Skeletal muscle cell (primary cell): ENCODE data around the gene SGCD.

Source experiments
- DNase-seq: peaks from one replicate; pipeline ENCODE4 v3.0.0-alpha.2; 2010; ENCODE audit warnings: low read depth
- H3K4me3 ChIP-seq: 2 replicates; pipeline ENCODE4 v1.5.1; 2011; ENCODE audit warnings: low read depth, mild to moderate bottlenecking, control low read depth, low read length, moderate library complexity

SGCD gene

DNA sequence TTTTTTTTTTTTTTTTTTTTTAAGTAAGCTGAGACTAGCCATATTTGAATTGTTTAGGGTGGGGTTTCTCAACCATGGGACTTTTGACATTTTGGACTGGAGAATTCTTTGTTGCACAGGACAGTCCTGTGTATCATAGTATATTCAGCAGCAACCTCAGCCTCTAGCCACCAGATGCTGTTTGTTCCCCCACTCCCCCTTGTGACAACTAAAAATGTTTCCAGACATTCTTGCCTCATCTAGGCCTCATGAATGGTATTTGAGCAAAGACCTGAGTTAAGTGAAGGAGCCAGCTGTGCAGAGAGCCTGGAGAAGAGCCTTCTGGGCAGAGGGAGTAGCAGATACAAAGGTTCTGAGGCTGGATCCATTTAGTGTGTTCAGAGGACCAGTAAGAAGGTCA is 155.9 kb downstream of the SGCD start:
- H3K4me3 ChIP-seq = no peak overlapping the region
- no peak for DNase-seq

DNA sequence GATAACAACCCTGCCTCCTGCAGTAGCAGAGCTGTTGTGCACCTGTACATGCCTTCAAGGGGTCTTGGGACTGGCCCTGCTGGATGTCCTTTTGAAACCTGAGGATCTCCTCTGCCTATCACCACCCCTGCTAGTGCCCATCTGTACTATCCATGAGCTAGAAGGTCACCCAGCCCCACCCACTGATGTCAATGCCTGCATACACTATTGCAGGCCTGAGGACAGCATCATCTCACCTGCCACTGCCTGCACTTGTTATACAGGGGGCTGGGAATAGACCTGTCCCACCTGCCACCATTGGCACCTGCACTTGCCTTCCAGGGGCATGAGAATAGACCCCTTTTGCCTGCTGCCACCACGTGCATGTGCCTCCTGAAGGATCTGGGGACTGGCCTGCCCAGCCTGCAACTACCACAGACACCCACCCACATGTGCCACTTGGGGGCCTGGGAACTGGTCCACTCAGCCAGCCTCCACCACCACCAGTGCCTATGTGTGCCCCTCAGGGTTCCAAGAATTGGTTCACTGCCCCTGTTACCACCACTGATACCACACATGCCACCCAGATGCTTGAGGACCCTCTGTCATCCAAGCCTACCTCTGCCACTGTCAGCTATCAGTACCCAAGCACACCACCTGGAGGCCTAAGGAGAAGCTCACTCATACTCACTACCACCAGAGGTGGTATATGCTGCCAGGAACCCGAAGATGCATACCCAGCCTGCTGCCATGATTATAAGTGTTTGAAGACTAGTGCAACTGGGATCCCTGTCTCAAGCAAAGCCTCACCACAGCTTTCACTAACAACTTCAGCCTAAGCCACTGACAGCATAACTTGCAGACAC is 159.7 kb downstream of the SGCD start:
- H3K4me3 ChIP-seq = no peak overlapping the region
- no peak for DNase-seq

DNA sequence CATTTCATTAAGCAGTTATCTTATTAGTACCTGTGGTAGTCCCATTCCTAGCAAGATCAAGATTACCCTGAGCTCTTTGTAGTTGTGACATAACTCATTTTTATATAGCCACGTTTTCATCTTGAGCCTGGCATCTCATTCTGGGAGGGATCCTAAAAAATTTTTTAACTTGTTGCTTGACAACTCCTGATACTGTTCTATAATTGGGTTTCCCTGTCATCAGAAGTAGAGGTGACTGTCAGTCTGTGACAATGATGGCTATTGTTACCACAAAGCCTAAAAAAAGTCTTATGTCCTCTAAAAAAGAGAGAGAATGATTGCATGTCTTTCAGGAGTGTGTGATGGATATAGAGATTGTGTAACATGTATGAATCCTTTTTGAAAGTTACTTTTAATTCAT is 164.8 kb downstream of the SGCD start:
- no peak overlapping the region for H3K4me3 ChIP-seq
- no peak for DNase-seq

DNA sequence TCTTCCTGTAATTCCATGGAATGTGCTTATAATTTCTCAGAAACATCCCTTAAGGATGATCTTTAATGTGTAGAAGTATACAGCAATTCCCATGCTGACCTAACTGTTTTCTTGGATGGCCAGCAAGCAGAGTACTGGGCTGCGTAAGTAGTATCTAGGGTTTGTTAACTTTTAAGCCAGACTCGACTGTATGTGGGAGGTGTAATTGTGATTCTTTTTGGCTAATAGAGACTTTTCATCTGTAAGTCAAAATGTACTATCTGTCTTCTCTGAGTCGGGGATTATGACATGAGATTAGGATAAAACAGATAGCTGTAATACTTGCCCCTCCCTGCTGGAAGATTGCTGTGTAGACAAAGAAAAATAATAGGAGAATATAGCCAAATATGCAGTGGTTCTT is 169.3 kb downstream of the SGCD start:
- H3K4me3 ChIP-seq = no peak overlapping the region
- DNase-seq = no peak

DNA sequence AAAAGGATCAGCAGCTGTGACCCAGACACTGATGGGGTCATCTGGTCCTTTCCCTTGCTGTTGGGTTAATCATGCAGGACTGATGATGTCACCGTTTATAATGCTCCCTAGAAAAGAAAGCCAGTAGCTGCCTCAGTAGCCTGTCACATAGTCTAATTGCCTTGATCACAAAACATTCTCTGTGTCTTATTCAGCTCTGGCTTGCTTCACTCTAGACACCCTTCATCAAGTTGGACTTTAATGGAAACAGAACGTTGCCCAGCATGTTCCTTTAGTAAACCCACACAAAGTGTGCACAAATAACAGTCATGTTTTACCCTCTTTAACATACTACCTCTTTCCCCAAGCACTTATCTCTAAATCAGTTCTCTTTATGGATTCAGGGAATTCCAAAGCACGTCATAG is 170.8 kb downstream of the SGCD start:
- no peak overlapping the region for H3K4me3 ChIP-seq
- no peak for DNase-seq

DNA sequence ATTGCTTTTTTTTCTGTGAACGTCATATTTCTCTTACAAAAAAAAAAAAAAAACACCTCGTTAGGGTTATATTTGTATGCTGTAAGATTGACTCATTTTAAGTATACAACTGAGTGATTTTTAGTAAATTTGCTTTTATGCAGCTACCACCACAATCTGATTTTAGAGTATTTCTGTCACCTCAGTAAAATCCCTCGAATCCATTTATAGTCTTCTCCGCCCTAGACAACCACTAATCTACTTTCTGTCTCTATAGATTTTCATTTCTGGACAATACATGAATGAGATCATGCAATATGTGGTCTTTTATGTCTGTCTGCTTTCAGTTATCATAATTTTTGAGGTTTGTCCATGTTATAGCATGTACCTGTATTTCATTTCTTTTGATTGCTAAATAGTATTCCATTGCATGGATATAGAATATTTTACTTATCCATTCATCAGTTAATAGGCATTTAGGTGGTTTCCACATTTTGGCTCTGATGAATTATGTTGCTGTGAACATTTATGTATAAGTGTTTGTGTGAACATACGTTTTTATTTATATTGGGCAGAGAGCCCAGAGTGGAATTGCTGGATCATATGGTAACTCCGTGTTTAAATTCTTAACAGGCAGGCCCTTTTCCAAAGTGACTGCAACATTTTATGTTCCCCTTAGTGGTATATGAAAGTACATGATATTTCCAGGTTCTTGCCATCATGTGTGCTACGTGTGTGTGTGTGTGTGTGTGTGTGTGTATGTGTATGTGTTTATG is 171.4 kb downstream of the SGCD start:
- no peak for DNase-seq
- H3K4me3 ChIP-seq = no peak overlapping the region

DNA sequence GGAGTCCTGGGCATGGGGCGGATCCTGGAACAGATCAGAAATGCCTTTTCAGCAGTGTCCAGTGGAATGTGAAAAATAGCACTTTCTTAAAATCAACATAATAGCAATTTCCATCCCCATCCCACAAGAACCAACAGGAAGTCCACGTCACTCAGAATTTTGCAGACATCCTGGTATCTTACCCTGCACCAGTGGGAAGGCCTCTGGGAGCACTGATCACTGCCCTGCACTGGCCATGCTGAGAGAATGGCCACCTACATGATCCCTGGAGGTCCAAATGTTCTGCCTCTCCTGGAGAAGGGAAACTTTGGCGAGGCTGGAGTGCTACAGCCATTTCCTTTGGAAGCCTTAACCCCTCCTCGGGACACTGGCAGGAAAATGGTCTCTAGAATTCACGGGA is 173.8 kb downstream of the SGCD start:
- DNase-seq = no peak
- H3K4me3 ChIP-seq = no peak overlapping the region

DNA sequence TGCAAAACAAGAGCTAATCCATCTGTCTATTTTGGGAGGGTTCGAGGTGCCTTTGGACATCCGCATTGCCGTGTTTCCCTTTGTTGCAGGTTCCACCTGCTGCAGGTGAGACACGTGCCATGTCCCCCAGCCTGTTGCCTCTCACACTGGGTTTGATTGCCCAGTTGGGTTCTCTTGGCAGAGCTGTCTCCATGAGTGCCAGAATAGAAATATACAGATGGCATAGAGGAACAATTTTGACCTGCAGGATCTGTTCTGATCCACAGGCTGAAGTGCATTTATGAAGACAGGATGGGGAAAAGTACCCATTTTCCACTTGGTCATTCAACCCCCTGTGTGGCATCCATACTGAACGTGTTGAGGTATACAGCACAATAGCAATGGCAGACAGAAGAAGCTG is 178.1 kb downstream of the SGCD start:
- no peak for DNase-seq
- H3K4me3 ChIP-seq = no peak overlapping the region

DNA sequence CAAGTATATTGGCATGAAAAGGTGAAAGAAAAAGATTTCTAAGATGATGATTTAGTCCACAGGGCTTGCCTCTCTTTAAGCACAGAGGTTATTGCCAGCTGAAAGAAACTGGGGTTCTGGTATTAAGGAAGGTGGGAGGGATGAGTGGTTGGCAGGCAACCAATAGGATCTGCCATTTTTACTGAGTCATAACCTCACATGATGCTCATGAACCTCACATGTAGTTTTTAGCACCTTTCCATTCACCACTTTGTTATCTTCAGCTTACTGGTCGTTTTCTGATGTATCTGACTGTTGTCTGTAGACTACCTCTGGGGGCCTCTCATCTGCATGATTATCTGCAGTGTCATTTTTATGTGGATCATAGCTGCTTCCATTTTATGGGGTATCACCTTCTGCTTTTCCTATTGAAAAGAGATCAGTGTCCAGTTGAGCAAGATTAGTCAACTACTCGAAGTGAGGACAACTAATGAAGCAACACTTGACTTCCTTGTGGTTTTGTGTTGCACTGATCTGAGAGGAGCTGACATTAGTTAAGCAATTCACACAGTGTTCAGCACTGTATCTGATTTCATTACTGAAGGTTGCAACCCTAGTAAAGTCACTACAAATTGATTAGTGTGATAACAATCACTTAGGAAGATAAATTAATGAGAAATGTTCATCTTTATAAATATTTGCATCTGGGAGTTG is 186.3 kb downstream of the SGCD start:
- no peak overlapping the region for H3K4me3 ChIP-seq

DNA sequence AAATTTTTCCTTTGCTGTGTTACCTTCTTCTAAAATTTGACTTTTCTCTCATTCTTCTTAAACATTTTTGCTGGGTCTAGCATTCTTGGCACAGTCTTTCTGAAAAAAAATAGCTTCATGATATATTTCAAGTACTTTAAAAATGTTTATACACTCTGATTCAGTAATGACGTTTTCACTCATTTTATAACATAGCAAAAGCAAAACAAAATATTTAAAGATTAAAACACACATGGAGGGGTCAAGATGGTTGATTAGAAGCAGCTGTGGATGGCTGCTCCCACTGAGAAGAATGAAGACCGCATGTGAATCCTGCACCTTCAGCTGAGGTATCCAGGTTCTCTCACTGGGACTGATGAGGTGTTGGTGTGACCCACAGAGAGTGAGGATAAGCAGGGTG is 188.2 kb downstream of the SGCD start:
- DNase-seq = no peak
- H3K4me3 ChIP-seq = no peak overlapping the region

More for the DNA sequence above, 186.3 kb downstream of the SGCD start:
- DNase-seq = no peak

DNA sequence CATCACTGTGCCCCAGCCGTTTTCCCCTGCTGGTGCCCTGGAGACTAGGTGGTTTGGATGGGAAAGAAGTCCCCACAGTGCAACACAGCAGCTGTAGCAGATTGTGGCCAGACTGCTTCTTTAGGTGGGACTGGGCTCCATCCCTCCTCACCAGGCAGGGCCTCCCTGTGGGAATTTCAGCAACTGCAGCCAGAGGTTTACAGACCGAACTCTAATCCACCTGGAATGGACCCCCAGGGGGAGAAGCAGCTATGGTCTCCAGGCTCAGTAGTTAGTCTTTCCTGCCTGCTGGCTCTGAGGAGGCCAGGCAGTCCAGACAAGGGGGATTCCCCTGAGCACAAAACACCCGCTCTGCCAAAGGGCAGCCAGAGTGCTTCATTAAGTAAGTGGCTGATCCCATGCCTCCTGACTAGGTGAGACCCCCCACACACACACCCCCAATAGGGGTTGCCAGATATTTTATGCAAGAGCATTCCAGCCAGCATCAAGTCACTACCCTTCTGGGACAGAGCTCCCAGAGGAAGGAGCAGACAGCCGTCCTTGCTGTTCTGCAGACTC is 188.9 kb downstream of the SGCD start:
- no peak for DNase-seq
- H3K4me3 ChIP-seq = no peak overlapping the region

DNA sequence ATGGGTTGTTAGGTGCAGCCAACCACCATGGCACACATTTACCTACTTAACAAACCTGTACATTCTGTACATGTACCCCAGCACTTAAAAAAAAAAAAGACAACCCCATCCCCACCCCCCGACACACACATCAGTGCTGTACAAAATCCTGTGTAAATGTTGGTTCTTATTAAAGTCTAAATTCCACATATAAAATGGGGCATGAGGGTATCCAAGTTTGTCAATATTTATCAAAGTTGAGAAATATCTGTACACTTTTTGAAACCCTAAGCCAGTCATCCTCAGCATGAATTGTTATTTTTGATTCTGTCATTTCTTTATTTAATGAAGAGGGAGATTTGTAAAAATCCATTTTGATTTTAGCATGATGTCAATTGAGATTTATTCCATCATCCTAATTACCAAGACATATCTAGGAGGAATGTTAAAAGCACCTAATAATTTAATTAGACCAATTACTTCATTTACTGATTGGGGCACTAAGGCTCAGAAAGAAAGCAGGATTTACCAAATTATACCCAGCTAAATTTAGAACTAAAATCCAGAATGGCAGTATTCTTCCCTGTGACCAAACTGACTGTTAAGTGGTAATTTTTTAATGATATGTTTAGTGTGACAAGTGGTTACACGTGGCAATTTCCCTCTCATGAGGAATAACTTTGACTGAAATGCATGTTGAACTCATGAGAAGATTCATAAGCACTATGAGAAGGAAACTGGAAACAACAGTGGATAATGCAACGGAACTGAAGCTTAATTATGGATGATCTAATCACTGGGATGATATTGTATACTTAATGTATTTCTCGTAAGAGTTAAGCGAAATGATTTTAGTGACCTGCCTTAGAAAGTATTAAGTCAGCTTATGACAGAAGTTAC is 195.9 kb downstream of the SGCD start:
- no peak for DNase-seq
- H3K4me3 ChIP-seq = no peak overlapping the region

DNA sequence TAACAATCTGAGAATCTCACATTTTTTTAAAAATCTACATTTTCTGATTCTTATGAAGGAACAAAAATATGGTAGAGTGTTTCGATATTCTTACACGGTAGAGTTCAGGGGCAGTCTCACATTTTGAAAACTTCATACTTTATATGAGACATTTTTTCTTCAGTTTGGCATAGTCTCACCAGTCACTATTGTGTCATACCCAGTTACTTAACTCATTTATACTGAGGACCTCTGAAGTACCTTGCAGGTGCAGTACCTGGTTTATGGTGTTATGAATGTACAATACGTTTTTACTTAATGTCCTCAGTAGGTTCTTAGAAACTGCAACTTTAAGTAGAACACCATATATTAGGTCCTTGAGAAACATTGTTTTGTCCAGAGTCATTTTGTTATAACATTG is 196.6 kb downstream of the SGCD start:
- no peak for DNase-seq
- H3K4me3 ChIP-seq = no peak overlapping the region

DNA sequence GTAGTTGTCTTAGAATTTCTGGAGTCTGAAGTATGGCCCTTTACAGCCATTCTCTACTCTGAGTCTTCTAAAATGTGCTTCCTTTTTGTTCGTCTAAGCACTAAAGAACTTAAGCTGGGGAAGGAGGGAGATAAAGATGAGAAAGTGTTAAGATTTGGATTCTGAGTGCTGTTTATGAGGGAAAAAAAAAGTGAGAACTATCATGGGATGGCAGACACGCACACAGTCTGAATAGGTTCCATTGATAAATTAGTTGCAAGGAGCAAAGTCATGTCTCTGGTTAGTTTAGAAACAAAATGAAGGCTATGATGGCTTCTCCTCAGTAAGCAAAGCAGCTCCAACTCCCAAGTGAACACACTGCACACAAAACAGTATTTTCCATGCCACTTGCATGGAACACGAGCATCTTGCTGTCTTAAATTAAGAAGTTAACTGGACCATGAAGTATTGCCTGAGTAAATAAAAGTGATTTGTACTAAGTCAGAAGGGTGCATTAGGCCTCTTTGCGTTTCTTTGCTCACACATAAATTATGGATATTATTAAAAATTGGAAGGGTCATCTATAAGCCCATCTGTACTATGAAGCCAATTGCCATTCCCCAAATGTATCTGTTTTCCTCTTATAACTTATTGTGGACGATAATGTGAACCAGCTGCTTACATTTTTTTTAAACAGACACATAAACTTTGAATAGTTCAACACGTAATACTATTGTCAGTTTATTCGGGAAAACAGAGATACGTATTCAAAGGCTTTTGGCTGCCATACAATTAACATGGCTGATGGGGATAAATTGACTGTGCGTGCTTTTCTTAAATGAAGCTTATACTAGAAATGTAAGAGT is 199.3 kb downstream of the SGCD start:
- no peak for DNase-seq
- H3K4me3 ChIP-seq = no peak overlapping the region

DNA sequence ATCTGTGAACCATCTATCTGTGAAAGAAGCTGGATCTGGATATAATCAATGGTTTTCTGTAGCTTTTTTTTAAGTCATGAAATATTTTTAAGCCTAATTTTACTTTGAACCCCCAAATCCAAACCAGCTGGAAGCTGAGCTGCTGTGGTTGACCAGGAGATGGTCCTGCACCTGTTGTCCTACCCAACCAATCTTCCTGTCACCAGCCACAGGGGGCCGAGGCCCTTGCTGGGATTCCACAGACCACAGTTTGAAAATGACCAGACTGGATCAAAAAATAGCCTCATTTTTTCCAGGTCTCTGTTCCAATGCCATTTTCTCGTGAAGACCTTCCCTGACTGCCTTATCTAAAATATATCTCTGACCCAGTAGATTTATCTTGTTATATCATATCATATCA is 200.6 kb downstream of the SGCD start:
- no peak overlapping the region for H3K4me3 ChIP-seq
- DNase-seq = no peak

DNA sequence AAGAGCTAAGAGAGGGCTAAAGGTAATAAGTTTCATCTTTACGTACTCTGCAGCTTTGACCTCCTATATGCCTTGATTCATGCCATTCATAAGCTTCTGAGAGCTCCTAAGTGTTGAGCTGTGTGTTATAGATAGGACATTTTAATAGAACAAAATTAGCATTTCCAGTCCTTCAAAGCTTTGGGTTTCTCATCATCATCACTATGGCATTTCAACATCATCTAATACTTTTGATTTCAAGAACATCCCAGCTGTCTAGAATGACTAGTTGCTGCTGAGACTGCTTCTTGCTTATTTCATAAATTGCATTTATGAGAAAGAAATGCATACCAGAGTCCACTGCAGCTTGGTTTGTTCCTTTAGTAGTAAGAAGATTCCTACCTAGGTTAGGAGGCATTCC is 201.7 kb downstream of the SGCD start:
- DNase-seq = no peak
- no peak overlapping the region for H3K4me3 ChIP-seq

DNA sequence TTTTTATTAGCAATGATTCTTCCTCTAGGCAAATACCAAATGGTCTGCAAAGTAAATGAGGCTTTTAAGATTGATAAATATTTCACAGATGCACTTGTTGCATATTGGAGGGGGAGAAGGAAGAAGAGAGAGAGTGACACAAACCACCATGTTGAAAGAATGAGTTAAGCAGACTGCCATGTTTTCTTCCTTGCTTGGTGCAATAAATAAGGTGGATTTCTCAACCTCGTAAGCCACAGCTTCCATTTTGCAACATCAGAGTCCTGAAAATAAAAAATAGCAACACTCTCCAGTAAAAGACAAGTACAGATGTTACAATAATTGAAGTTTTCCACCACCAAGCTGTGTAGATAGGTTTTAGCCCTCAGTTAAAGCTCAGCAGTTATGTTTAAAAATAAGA is 202.9 kb downstream of the SGCD start:
- DNase-seq = no peak
- no peak overlapping the region for H3K4me3 ChIP-seq

DNA sequence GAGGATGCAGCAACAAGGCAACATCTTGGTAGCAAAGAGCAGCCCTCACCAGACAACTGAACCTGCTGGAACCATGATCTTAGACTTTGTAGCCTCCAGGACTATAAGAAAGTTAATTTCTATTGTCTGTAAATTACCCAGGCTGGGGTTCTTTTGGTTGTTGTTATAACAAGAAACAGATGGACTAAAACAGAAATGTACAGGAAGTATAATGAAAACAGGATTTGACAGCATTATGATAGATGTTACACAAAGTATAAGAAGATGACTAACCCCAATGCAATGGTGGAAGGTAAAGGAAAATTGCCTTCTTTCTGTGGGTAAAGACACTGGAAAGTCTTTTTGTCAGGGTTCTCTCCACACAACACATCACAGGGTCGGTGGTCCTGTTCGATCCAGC is 204.2 kb downstream of the SGCD start:
- no peak for DNase-seq
- H3K4me3 ChIP-seq = no peak overlapping the region
